ENCODE data around the gene HOXD13. TPM values are rescaled to one million over a fixed set of nuclear protein-coding genes. Genes with fewer than 3 reads are reported as not detected.

HOXD13 gene
- total RNA-seq, 1 experiment from 2014 or later, result 0.36 TPM

DNA sequence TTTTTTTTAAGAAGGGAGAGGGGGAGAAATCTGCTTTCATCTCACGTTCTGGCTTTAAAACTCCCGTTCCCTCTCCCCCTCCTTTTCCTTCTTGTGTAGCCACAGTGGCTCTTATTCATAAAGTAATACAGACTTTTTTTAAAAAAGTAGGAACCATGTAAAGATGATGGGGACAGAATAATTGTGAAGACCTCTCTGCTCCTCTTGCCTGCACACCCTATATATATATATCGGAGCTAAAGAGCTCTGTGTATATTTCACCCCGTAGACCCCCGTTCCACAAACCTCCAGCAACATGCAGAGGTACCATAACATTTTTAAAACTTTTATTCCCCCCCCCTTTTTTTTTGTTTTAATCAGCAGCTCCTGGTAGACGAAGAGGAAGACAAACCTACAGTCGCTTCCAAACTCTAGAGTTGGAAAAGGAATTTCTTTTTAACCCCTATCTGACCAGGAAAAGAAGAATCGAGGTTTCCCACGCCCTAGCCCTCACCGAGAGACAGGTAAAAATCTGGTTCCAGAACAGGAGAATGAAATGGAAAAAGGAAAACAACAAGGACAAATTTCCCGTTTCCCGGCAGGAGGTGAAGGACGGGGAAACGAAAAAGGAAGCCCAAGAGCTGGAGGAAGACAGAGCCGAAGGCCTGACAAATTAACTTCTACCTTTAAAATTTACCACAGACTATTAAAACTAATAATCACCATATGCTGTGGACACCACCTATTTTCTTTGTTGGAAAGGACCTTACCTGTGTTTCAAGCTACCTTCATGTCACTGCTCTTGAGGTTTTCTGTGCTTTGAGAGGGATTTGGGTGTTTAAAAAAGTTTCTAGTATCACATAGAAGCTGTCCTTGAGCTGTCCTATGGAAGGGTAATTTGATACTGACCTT, 38.7 kb downstream of the HOXD13 start:
- H3K4me1 ChIP-seq (ENCODE audit: insufficient read depth, low read length), result peaks cover 20% of the 10 kb centered on the region
- H3K27ac ChIP-seq (ENCODE audit: low read length), result no peak overlapping the region
- H3F3A ChIP-seq (ENCODE audit: low read length, unreplicated experiment), result peaks cover 4% of the 10 kb centered on the region
- H3K4me3 ChIP-seq (ENCODE audit: low read length), result peak overlapping the region; percentile 81
- no peaks in the 10 kb centered on the region for H3K27me3 ChIP-seq (ENCODE audit: low read length)
- H3K9ac ChIP-seq (ENCODE audit: low read length), result peak overlapping the region; percentile 28; the same call in 1 of the 2 replicates
- TSS peak; percentile 36 for BruUV-seq (replicated peaks)
- TF ChIP-seq EZH2phosphoT487 (IDR thresholded peaks at IDR 0.05; ENCODE audit: borderline replicate concordance, low read length), result no peak
- CTCF ChIA-PET, result interaction anchor here (0.6 to 2.1 kb wide), 7 partner anchors 11 to 927 kb away, joined by 3 to 18 read pairs (median 7); no protein-coding TSS in a partner anchor
- H3K36me3 ChIP-seq (ENCODE audit: low read depth, low read length), result no peaks in the 10 kb centered on the region; the same call in 1 of the 2 replicates
- no peaks in the 10 kb centered on the region for H3K79me2 ChIP-seq (ENCODE audit: low read length)
- ATAC-seq (peak; percentile 2; the same call in 1 of the 2 replicates), DNase-seq (no peak)
- no peaks in the 10 kb centered on the region for H3K9me2 ChIP-seq (replicated peaks; ENCODE audit: low read length)
- intact Hi-C loops (cut with micrococcal nuclease), result no loop called here
- no peaks in the 10 kb centered on the region for H4K20me1 ChIP-seq (ENCODE audit: low read length)
- POLR2A ChIA-PET (ENCODE audit: unreplicated experiment), result interaction anchor here (0.6 kb wide), 1 partner anchor 424 kb away, joined by 5 read pairs; no protein-coding TSS in a partner anchor
- H3K4me2 ChIP-seq (ENCODE audit: low read length), result peak overlapping the region; percentile 99
- peak overlapping the region; percentile 96 for H2AFZ ChIP-seq (ENCODE audit: low read length)
- H3K9me3 ChIP-seq (ENCODE audit: low read length), result no peaks in the 10 kb centered on the region

GRCh38 chr2:176131848-176132158, 39.3 kb downstream of the HOXD13 start:
- Histone ChIP-seq H3K9ac (ENCODE audit: low read length) (no peak overlapping the region), H3K4me2 (ENCODE audit: low read length) (peak overlapping the region; percentile 99), H3K36me3 (ENCODE audit: low read depth, low read length) (no peaks in the 10 kb centered on the region; the same call in 1 of the 2 replicates), H3K27ac (ENCODE audit: low read length) (no peak overlapping the region), H3F3A (ENCODE audit: low read length, unreplicated experiment) (peaks cover 4% of the 10 kb centered on the region), H4K20me1 (ENCODE audit: low read length) (no peaks in the 10 kb centered on the region), H3K4me3 (ENCODE audit: low read length) (peak overlapping the region; percentile 81), H3K9me2 (replicated peaks; ENCODE audit: low read length) (no peaks in the 10 kb centered on the region), H3K9me3 (ENCODE audit: low read length) (no peaks in the 10 kb centered on the region), H2AFZ (ENCODE audit: low read length) (no peak overlapping the region), H3K4me1 (ENCODE audit: insufficient read depth, low read length) (peaks cover 20% of the 10 kb centered on the region), H3K27me3 (ENCODE audit: low read length) (no peaks in the 10 kb centered on the region), H3K79me2 (ENCODE audit: low read length) (peaks cover under 1% of the 10 kb centered on the region; the same call in 1 of the 2 replicates)
- no TSS peak for BruUV-seq (replicated peaks)
- ChIA-PET CTCF (interaction anchor here (0.6 to 2.1 kb wide), 5 partner anchors 323 to 928 kb away, joined by 3 to 18 read pairs (median 5); no protein-coding TSS in a partner anchor), POLR2A (ENCODE audit: unreplicated experiment) (interaction anchor here (0.6 kb wide), 1 partner anchor 479 kb away, joined by 4 read pairs; no protein-coding TSS in a partner anchor)
- no peak for ATAC-seq
- no peak for TF ChIP-seq EZH2phosphoT487 (IDR thresholded peaks at IDR 0.05; ENCODE audit: borderline replicate concordance, low read length)
- TF ChIP-seq EZH2 (IDR thresholded peaks at IDR 0.05; ENCODE audit: low read length, unreplicated experiment), result no peak
- TF ChIP-seq, protein P1, sequence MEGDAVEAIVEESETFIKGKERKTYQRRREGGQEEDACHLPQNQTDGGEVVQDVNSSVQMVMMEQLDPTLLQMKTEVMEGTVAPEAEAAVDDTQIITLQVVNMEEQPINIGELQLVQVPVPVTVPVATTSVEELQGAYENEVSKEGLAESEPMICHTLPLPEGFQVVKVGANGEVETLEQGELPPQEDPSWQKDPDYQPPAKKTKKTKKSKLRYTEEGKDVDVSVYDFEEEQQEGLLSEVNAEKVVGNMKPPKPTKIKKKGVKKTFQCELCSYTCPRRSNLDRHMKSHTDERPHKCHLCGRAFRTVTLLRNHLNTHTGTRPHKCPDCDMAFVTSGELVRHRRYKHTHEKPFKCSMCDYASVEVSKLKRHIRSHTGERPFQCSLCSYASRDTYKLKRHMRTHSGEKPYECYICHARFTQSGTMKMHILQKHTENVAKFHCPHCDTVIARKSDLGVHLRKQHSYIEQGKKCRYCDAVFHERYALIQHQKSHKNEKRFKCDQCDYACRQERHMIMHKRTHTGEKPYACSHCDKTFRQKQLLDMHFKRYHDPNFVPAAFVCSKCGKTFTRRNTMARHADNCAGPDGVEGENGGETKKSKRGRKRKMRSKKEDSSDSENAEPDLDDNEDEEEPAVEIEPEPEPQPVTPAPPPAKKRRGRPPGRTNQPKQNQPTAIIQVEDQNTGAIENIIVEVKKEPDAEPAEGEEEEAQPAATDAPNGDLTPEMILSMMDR (conservative IDR thresholded peaks at IDR 0.05; ENCODE audit: low read depth, low read length), result no peak
- intact Hi-C loops (cut with micrococcal nuclease), result no loop called here
- no peak for DNase-seq

DNA sequence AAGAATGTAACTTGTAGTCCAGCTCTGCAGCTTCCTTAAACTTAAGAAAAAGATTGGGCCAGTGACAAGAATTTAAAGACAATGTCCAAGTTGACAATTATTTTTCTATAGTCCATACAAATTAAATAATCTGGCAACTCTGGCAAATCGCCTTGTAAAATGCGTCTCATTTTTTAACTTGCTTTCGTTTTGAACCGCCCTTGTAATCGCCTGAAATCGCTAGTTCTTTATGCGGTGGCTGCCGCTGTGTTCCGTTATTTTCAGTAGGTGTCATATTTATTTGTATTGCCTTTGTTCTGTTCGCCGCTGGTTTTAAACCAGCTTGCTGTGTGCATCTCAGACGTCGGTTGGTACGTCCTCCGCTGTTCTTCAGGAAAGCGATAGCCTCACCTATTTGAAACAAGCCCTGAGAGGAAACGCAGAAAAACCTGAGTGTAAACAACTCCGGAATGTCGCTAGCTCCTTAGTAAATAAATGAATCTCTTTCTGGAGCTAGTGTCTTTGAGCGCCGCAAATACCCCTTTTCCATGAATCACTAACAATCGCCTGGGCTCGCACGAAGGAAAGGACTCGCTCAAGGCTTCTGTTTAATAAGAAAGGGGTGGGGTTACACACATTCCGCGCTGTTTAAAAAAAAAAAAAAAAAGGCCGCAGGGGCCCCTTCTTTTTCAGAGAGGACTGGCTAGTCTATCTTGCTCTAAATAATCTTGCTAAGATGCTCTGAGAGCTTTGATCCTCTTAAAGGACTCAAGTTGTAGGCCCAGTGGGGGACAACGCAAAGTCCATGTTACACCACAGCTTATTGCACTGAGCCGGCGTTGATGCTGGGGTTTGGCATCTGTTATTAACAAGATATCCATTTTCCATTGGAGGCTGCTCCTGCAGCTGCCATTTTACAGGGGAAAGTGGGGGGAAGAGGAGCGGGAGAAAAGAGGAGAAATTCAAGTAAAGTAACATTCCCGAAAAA, 40.0 kb downstream of the HOXD13 start:
- Histone ChIP-seq H3K4me3 (ENCODE audit: low read length) (no peak overlapping the region), H3K4me2 (ENCODE audit: low read length) (no peak overlapping the region), H3K9me2 (replicated peaks; ENCODE audit: low read length) (no peaks in the 10 kb centered on the region), H3K36me3 (ENCODE audit: low read depth, low read length) (no peaks in the 10 kb centered on the region), H2AFZ (ENCODE audit: low read length) (no peak overlapping the region), H4K20me1 (ENCODE audit: low read length) (no peaks in the 10 kb centered on the region), H3K9ac (ENCODE audit: low read length) (no peak overlapping the region), H3K4me1 (ENCODE audit: insufficient read depth, low read length) (peaks cover 20% of the 10 kb centered on the region), H3K27me3 (ENCODE audit: low read length) (no peaks in the 10 kb centered on the region), H3F3A (ENCODE audit: low read length, unreplicated experiment) (peaks cover 4% of the 10 kb centered on the region), H3K27ac (ENCODE audit: low read length) (no peak overlapping the region), H3K9me3 (ENCODE audit: low read length) (no peaks in the 10 kb centered on the region), H3K79me2 (ENCODE audit: low read length) (peaks cover 6% of the 10 kb centered on the region; the same call in 1 of the 2 replicates)
- TF ChIP-seq, protein P1 (conservative IDR thresholded peaks at IDR 0.05; ENCODE audit: low read depth, low read length), result no peak
- TF ChIP-seq EZH2 (IDR thresholded peaks at IDR 0.05; ENCODE audit: low read length, unreplicated experiment) (no peak), EZH2phosphoT487 (IDR thresholded peaks at IDR 0.05; ENCODE audit: borderline replicate concordance, low read length) (no peak)
- CTCF ChIA-PET, result interaction anchor here (0.6 to 2.1 kb wide), 5 partner anchors 323 to 929 kb away, joined by 3 to 18 read pairs (median 5); no protein-coding TSS in a partner anchor
- no TSS peak for BruUV-seq (replicated peaks)
- POLR2A ChIA-PET (ENCODE audit: unreplicated experiment), result interaction anchor here (0.6 kb wide), 1 partner anchor 478 kb away, joined by 4 read pairs; no protein-coding TSS in a partner anchor
- DNase-seq (no peak), ATAC-seq (no peak)
- intact Hi-C loops (cut with micrococcal nuclease), result no loop called here

Measured in PC-3 (cell line).